Mucosa of descending colon (tissue), 3 donors: Measurements from ENCODE around the gene FLT1. TPM values are rescaled to one million over a fixed set of nuclear protein-coding genes. Genes with fewer than 3 reads are reported as not detected.

ENCODE experiments used
- ATAC-seq: fragments of 200-7000 bp; cut with Tn5 transposase; one replicate; pipeline ENCODE4 v1.9.1; 2020; ENCODE audit warnings: mild to moderate bottlenecking, moderate library complexity
- DNase-seq, 3 donors: peaks; one replicate each; pipeline ENCODE4 v3.0.0-alpha.2; 2020
- H3K36me3 ChIP-seq: fragments of 200-600 bp; one replicate; pipeline ENCODE4 v1.8.0; 2021; ENCODE audit warnings: low read depth, mild to moderate bottlenecking
- H3K4me1 ChIP-seq: fragments of 200-600 bp; one replicate; pipeline ENCODE4 v1.8.0; 2021; ENCODE audit warnings: low read depth, mild to moderate bottlenecking
- H3K4me3 ChIP-seq: fragments of 200-600 bp; one replicate; pipeline ENCODE4 v1.8.0; 2021; ENCODE audit warnings: mild to moderate bottlenecking
- H3K9me3 ChIP-seq: fragments of 200-600 bp; one replicate; pipeline ENCODE4 v1.8.0; 2021; ENCODE audit warnings: mild to moderate bottlenecking
- CTCF ChIP-seq: fragments of 200-600 bp; IDR thresholded peaks from one replicate; pipeline ENCODE4 v1.8.0; 2022; ENCODE audit warnings: antibody characterized with exemption, mild to moderate bottlenecking
- intact Hi-C, 2 donors: fragments of 100-400 bp; cut with DNase I in 1 of 2; cut with micrococcal nuclease in 1 of 2; formaldehyde crosslinking; loops; one replicate each; pipeline versions ENCODE4 v1.11.0 to v1.11.1; 2022; cut with DNase I, micrococcal nuclease
- total RNA-seq, 3 donors: library from RNA; stranded (reverse); fragmentation: NEBNext Ultra II Directional in 2 of 3; extraction: Animal tissue kit (Norgen Biotek cat#: 25700) in 2 of 3; gene quantifications; one replicate each; pipeline versions ENCODE4 v1.2.1 to v1.2.4, GENCODE V29; 2021 to 2023
- donor health status: DM: no; HTN: no; CAD: no; lungs with moderate emphysema.
- donor health status: DM: no; HTN: no; CAD: no.
- donor health status: DM: no; HTN: yes; CAD: no.

FLT1 gene
- total RNA-seq, 3 donors from 2014 or later, result 3.8 to 9.2 (median 4.0) TPM

GRCh38 chr13:28336193-28336657 is 158.7 kb downstream of the FLT1 start:
- DNase-seq (no peak), ATAC-seq (no peak)
- TF ChIP-seq CTCF, result no peak
- H3K4me3 ChIP-seq, result no peak overlapping the region
- H3K4me1 ChIP-seq, result no peaks in the 10 kb centered on the region
- intact Hi-C loops, result no loop called here
- H3K9me3 ChIP-seq, result no peaks in the 10 kb centered on the region
- no peaks in the 10 kb centered on the region for H3K36me3 ChIP-seq

GRCh38 chr13:28333204-28333881 is 161.6 kb downstream of the FLT1 start:
- intact Hi-C loops, result no loop called here

GRCh38 chr13:28329395-28330158 is 165.4 kb downstream of the FLT1 start:
- DNase-seq (no peak), ATAC-seq (peak; percentile 25)
- H3K4me1 ChIP-seq, result no peaks in the 10 kb centered on the region
- no peak overlapping the region for H3K4me3 ChIP-seq
- intact Hi-C loops, result loop anchor here in 1 of 2 donors (10.0 kb wide), 1 partner anchor 305 kb away; no protein-coding TSS in a partner anchor
- no peaks in the 10 kb centered on the region for H3K36me3 ChIP-seq
- no peak for TF ChIP-seq CTCF
- H3K9me3 ChIP-seq, result no peaks in the 10 kb centered on the region

More at GRCh38 chr13:28333204-28333881, 161.6 kb downstream of the FLT1 start:
- Histone ChIP-seq H3K4me1 (no peaks in the 10 kb centered on the region), H3K36me3 (no peaks in the 10 kb centered on the region), H3K4me3 (no peak overlapping the region), H3K9me3 (no peaks in the 10 kb centered on the region)
- ATAC-seq (no peak), DNase-seq (no peak)
- TF ChIP-seq CTCF, result no peak

- no peaks in the 10 kb centered on the region for H3K9me3 ChIP-seq
- H3K36me3 ChIP-seq, result no peaks in the 10 kb centered on the region
- DNase-seq (no peak), ATAC-seq (no peak)
- H3K4me3 ChIP-seq, result no peak overlapping the region
- TF ChIP-seq CTCF, result no peak
- intact Hi-C loops, result loop anchor here in 1 of 2 donors (10.0 kb wide), 1 partner anchor 307 kb away; no protein-coding TSS in a partner anchor
- no peaks in the 10 kb centered on the region for H3K4me1 ChIP-seq
Measured at GRCh38 chr13:28328271-28328607, 166.7 kb downstream of the FLT1 start.

- DNase-seq (no peak), ATAC-seq (no peak)
- Histone ChIP-seq H3K4me1 (no peaks in the 10 kb centered on the region), H3K4me3 (no peak overlapping the region), H3K9me3 (no peaks in the 10 kb centered on the region), H3K36me3 (no peaks in the 10 kb centered on the region)
- intact Hi-C loops, result loop anchor here in 1 of 2 donors (10.0 kb wide), 1 partner anchor 307 kb away; no protein-coding TSS in a partner anchor
- TF ChIP-seq CTCF, result no peak
Measured at GRCh38 chr13:28327373-28328270, 167.3 kb downstream of the FLT1 start.
